Brain microvascular endothelial cell (primary cell): ENCODE data around the gene SERPINA12.

Source experiments
- DNase-seq: peaks from one replicate; pipeline ENCODE4 v3.0.0-alpha.2; 2020
- H3K27ac ChIP-seq: fragments of 250-450 bp; sonication (Bioruptor Pico); 2 replicates; pipeline ENCODE4 v1.5.1; 2020; ENCODE audit warnings: mild to moderate bottlenecking, moderate library complexity
- H3K27me3 ChIP-seq: fragments of 250-450 bp; sonication (Bioruptor Pico); replicated peaks from 2 replicates; pipeline ENCODE4 v1.5.1; 2020; ENCODE audit warnings: mild to moderate bottlenecking
- H3K36me3 ChIP-seq: fragments of 250-450 bp; sonication (Bioruptor Pico); replicated peaks from 2 replicates; pipeline ENCODE4 v1.5.1; 2020; ENCODE audit warnings: mild to moderate bottlenecking
- H3K4me3 ChIP-seq: 2 replicates; pipeline ENCODE4 v1.5.1; 2011; ENCODE audit warnings: low read depth, mild to moderate bottlenecking, control low read depth, low read length, moderate library complexity
- CTCF ChIP-seq: IDR thresholded peaks from 2 replicates; pipeline ENCODE4 v1.5.1; 2011; ENCODE audit warnings: low read depth, mild to moderate bottlenecking, moderate library complexity, low read length, control low read depth, inconsistent platforms; ENCODE audit errors: missing control alignments
- in situ Hi-C: cut with HindIII; loops from 2 replicates; pipeline ENCODE4 v1.10.0; 2017; ENCODE audit warnings: low sequenced_read_pairs, low pct_ligation_motif_present

SERPINA12 gene

GRCh38 chr14:94471045-94471444 is 38.2 kb downstream of the SERPINA12 start:
- in situ Hi-C loops = no loop called here
- Histone ChIP-seq H3K27ac (no peak overlapping the region), H3K27me3 (no peaks in the 10 kb centered on the region), H3K36me3 (no peaks in the 10 kb centered on the region), H3K4me3 (no peak overlapping the region)
- DNase-seq = no peak
- TF ChIP-seq CTCF = no peak

GRCh38 chr14:94470311-94470710 is 39.0 kb downstream of the SERPINA12 start:
- H3K27ac ChIP-seq = no peak overlapping the region
- in situ Hi-C loops = no loop called here
- no peaks in the 10 kb centered on the region for H3K27me3 ChIP-seq
- DNase-seq = no peak
- H3K4me3 ChIP-seq = no peak overlapping the region
- TF ChIP-seq CTCF = no peak
- no peaks in the 10 kb centered on the region for H3K36me3 ChIP-seq

GRCh38 chr14:94469261-94469660 is 40.0 kb downstream of the SERPINA12 start:
- TF ChIP-seq CTCF = no peak
- Histone ChIP-seq H3K36me3 (no peaks in the 10 kb centered on the region), H3K27me3 (no peaks in the 10 kb centered on the region), H3K4me3 (no peak overlapping the region), H3K27ac (no peak overlapping the region)
- in situ Hi-C loops = no loop called here
- no peak for DNase-seq

- Histone ChIP-seq H3K36me3 (no peaks in the 10 kb centered on the region), H3K27me3 (no peaks in the 10 kb centered on the region), H3K27ac (no peak overlapping the region), H3K4me3 (no peak overlapping the region)
- no peak for DNase-seq
- in situ Hi-C loops = no loop called here
- no peak for TF ChIP-seq CTCF
Observed at GRCh38 chr14:94467728-94468520, 41.3 kb downstream of the SERPINA12 start.

GRCh38 chr14:94466706-94467370 is 42.4 kb downstream of the SERPINA12 start:
- H3K27ac ChIP-seq = no peak overlapping the region
- in situ Hi-C loops = no loop called here
- DNase-seq = no peak
- H3K27me3 ChIP-seq = no peaks in the 10 kb centered on the region
- H3K36me3 ChIP-seq = no peaks in the 10 kb centered on the region
- no peak for TF ChIP-seq CTCF
- no peak overlapping the region for H3K4me3 ChIP-seq
